ENCODE results near the gene PRKAG2.
A peak's percentile ranks its signal among the peaks of the same experiment; 100 is the strongest.
"Not testable (repeated sequence)": the region's sequence is repeated elsewhere in the genome, so short reads cannot be mapped to it uniquely, and the experiment has no call there.

The PRKAG2 gene

GRCh38 chr7:151921451-151921850 lies 44.5 kb upstream of the PRKAG2 start:
- no peak overlapping the region for H3K27ac ChIP-seq
- TF ChIP-seq CTCF (conservative IDR thresholded peaks at IDR 0.05; ENCODE audit: low read depth): no peak
- DNase-seq (ENCODE audit: low spot score): no peak
- CTCF ChIA-PET: no interaction called here
- POLR2A ChIA-PET (ENCODE audit: low non-redundant PET): no interaction called here

GRCh38 chr7:151920488-151920887 lies 43.6 kb upstream of the PRKAG2 start:
- H3K27ac ChIP-seq: no peak overlapping the region
- ChIA-PET CTCF (no interaction called here), POLR2A (ENCODE audit: low non-redundant PET) (no interaction called here)
- no peak for TF ChIP-seq CTCF (conservative IDR thresholded peaks at IDR 0.05; ENCODE audit: low read depth)
- DNase-seq (ENCODE audit: low spot score): no peak

- H3K27ac ChIP-seq: no peak overlapping the region
- no peak for DNase-seq (ENCODE audit: low spot score)
- ChIA-PET CTCF (no interaction called here), POLR2A (ENCODE audit: low non-redundant PET) (no interaction called here)
- no peak for TF ChIP-seq CTCF (conservative IDR thresholded peaks at IDR 0.05; ENCODE audit: low read depth)
Measured at GRCh38 chr7:151919595-151919994, 42.7 kb upstream of the PRKAG2 start.

- H3K27ac ChIP-seq: peak overlapping the region; percentile 67
- TF ChIP-seq CTCF (conservative IDR thresholded peaks at IDR 0.05; ENCODE audit: low read depth): no peak
- POLR2A ChIA-PET (ENCODE audit: low non-redundant PET): no interaction called here
- CTCF ChIA-PET: no interaction called here
- DNase-seq (ENCODE audit: low spot score): no peak
Measured at GRCh38 chr7:151918510-151918843, 41.6 kb upstream of the PRKAG2 start.

- CTCF ChIA-PET: no interaction called here
- H3K27ac ChIP-seq: peak overlapping the region; percentile 67
- TF ChIP-seq CTCF (conservative IDR thresholded peaks at IDR 0.05; ENCODE audit: low read depth): no peak
- POLR2A ChIA-PET (ENCODE audit: low non-redundant PET): no interaction called here
- DNase-seq (ENCODE audit: low spot score): no peak
Measured at GRCh38 chr7:151917791-151918509, 41.0 kb upstream of the PRKAG2 start.

- no peak for DNase-seq (ENCODE audit: low spot score)
- TF ChIP-seq CTCF (conservative IDR thresholded peaks at IDR 0.05; ENCODE audit: low read depth): no peak
- H3K27ac ChIP-seq: no peak overlapping the region
- CTCF ChIA-PET: no interaction called here
- POLR2A ChIA-PET (ENCODE audit: low non-redundant PET): no interaction called here
Measured at GRCh38 chr7:151914051-151914450, 37.1 kb upstream of the PRKAG2 start.

- DNase-seq (ENCODE audit: low spot score); POLR2A ChIA-PET (ENCODE audit: low non-redundant PET); H3K27ac ChIP-seq; CTCF ChIA-PET: not testable (repeated sequence)
Measured at GRCh38 chr7:151910655-151911054, 33.7 kb upstream of the PRKAG2 start.

- DNase-seq (ENCODE audit: low spot score); POLR2A ChIA-PET (ENCODE audit: low non-redundant PET); CTCF ChIA-PET; H3K27ac ChIP-seq: not testable (repeated sequence)
Measured at GRCh38 chr7:151907115-151907514, 30.2 kb upstream of the PRKAG2 start.

Data from RWPE1 (cell line).